ENCODE data around the gene RFPL2. TPM values are rescaled to one million over a fixed set of nuclear protein-coding genes. Genes with fewer than 3 reads are reported as not detected.

RFPL2 gene
- total RNA-seq, 1 experiment from 2014 or later, result not detected

- intact Hi-C loops (cut with micrococcal nuclease), result no loop called here
- H3K27ac Mint-ChIP-seq (ENCODE audit: low read depth, unreplicated experiment), result no peak overlapping the region
- TF ChIP-seq CTCF (IDR thresholded peaks at IDR 0.05; ENCODE audit: unreplicated experiment), result no peak
- ChIA-PET POLR2A (no interaction called here), CTCF (no interaction called here)
- H3K4me1 Mint-ChIP-seq (ENCODE audit: insufficient read depth, unreplicated experiment), result no peaks in the 10 kb centered on the region
- no peaks in the 10 kb centered on the region for H3K9me3 Mint-ChIP-seq (ENCODE audit: unreplicated experiment)
- DNase-seq (ENCODE audit: unreplicated experiment), result no peak
- no peak overlapping the region for H3K4me3 Mint-ChIP-seq (ENCODE audit: unreplicated experiment)
- H3K36me3 Mint-ChIP-seq (ENCODE audit: insufficient read depth, unreplicated experiment), result no peaks in the 10 kb centered on the region
- BruUV-seq (replicated peaks), result no TSS peak
- peaks cover 50% of the 10 kb centered on the region for H3K27me3 Mint-ChIP-seq (ENCODE audit: insufficient read depth, unreplicated experiment)
Observed at GRCh38 chr22:32236970-32237369, 32.1 kb upstream of the RFPL2 start.

- CTCF ChIA-PET, result interaction anchor here (1.5 to 1.6 kb wide), 2 partner anchors 9 to 33 kb away, joined by 4 read pairs; no protein-coding TSS in a partner anchor
- Mint-ChIP-seq H3K4me3 (ENCODE audit: unreplicated experiment) (no peak overlapping the region), H3K27ac (ENCODE audit: low read depth, unreplicated experiment) (no peak overlapping the region), H3K36me3 (ENCODE audit: insufficient read depth, unreplicated experiment) (no peaks in the 10 kb centered on the region), H3K9me3 (ENCODE audit: unreplicated experiment) (no peaks in the 10 kb centered on the region), H3K4me1 (ENCODE audit: insufficient read depth, unreplicated experiment) (no peaks in the 10 kb centered on the region), H3K27me3 (ENCODE audit: insufficient read depth, unreplicated experiment) (peaks cover 59% of the 10 kb centered on the region)
- intact Hi-C loops (cut with micrococcal nuclease), result no loop called here
- TF ChIP-seq CTCF (IDR thresholded peaks at IDR 0.05; ENCODE audit: unreplicated experiment), result no peak
- no TSS peak for BruUV-seq (replicated peaks)
- no peak for DNase-seq (ENCODE audit: unreplicated experiment)
- POLR2A ChIA-PET, result no interaction called here
Observed at GRCh38 chr22:32233091-32233490, 28.2 kb upstream of the RFPL2 start.

- Mint-ChIP-seq H3K36me3 (ENCODE audit: insufficient read depth, unreplicated experiment) (no peaks in the 10 kb centered on the region), H3K27ac (ENCODE audit: low read depth, unreplicated experiment) (no peak overlapping the region), H3K9me3 (ENCODE audit: unreplicated experiment) (no peaks in the 10 kb centered on the region), H3K4me1 (ENCODE audit: insufficient read depth, unreplicated experiment) (no peaks in the 10 kb centered on the region), H3K27me3 (ENCODE audit: insufficient read depth, unreplicated experiment) (peaks cover 51% of the 10 kb centered on the region), H3K4me3 (ENCODE audit: unreplicated experiment) (no peak overlapping the region)
- TF ChIP-seq CTCF (IDR thresholded peaks at IDR 0.05; ENCODE audit: unreplicated experiment), result no peak
- intact Hi-C loops (cut with micrococcal nuclease), result no loop called here
- CTCF ChIA-PET, result interaction anchor here (0.6 kb wide), 1 partner anchor 79 kb away, joined by 5 read pairs; no protein-coding TSS in a partner anchor
- DNase-seq (ENCODE audit: unreplicated experiment), result no peak
- POLR2A ChIA-PET, result no interaction called here
- no TSS peak for BruUV-seq (replicated peaks)
Observed at GRCh38 chr22:32232191-32232830, 27.4 kb upstream of the RFPL2 start.

- no peak for TF ChIP-seq CTCF (IDR thresholded peaks at IDR 0.05; ENCODE audit: unreplicated experiment)
- ChIA-PET POLR2A (no interaction called here), CTCF (interaction anchor here (0.6 to 1.7 kb wide), 2 partner anchors 24 to 229 kb away, joined by 3 to 6 read pairs; no protein-coding TSS in a partner anchor)
- no peak for DNase-seq (ENCODE audit: unreplicated experiment)
- H3K4me3 Mint-ChIP-seq (ENCODE audit: unreplicated experiment), result no peak overlapping the region
- no peaks in the 10 kb centered on the region for H3K36me3 Mint-ChIP-seq (ENCODE audit: insufficient read depth, unreplicated experiment)
- BruUV-seq (replicated peaks), result no TSS peak
- H3K27ac Mint-ChIP-seq (ENCODE audit: low read depth, unreplicated experiment), result no peak overlapping the region
- H3K27me3 Mint-ChIP-seq (ENCODE audit: insufficient read depth, unreplicated experiment), result peaks cover 21% of the 10 kb centered on the region
- no peaks in the 10 kb centered on the region for H3K4me1 Mint-ChIP-seq (ENCODE audit: insufficient read depth, unreplicated experiment)
- no peaks in the 10 kb centered on the region for H3K9me3 Mint-ChIP-seq (ENCODE audit: unreplicated experiment)
- intact Hi-C loops (cut with micrococcal nuclease), result no loop called here
Observed at GRCh38 chr22:32226326-32227104, 21.6 kb upstream of the RFPL2 start.

Measured in MCF 10A (cell line).